ENCODE data around the gene HNMT. TPM values are rescaled to one million over a fixed set of nuclear protein-coding genes. Genes with fewer than 3 reads are reported as not detected.
"Not testable (repeated sequence)": the region's sequence is repeated elsewhere in the genome, so short reads cannot be mapped to it uniquely, and the experiment has no call there.

The HNMT gene
- total RNA-seq (under 1 TPM; 0.11 to 0.34 TPM), polyA plus RNA-seq (under 1 TPM in 1 of 3 donors, not detected in 2; 0.46 TPM), total RNA-seq (0 to 0.26 (median 0) reads per million in 6 experiments)

GRCh38 chr2:137964066-137964858, at the start of gene HNMT:
TSS of gene HNMT (plus strand) at chr2:137964473. CDS start at chr2:137964492, 19 bp downstream.
- POLR2A ChIA-PET, result no interaction called here
- ATAC-seq (no peak), DNase-seq (no peak)
- Mint-ChIP-seq H3K4me1 (no peaks in the 10 kb centered on the region), H3K27me3 (peaks cover 1 to 13% (median 7%) of the 10 kb centered on the region in 5 donors), H3K9me3 (peaks cover 0 to 7% (median 0%) of the 10 kb centered on the region in 9 donors), H3K27ac (peak within 1 kb of the TSS in 1 of 10 donors; percentile 18), H3K4me3 (peak within 1 kb of the TSS in 1 of 10 donors; percentile 26), H3K36me3 (peaks cover 0 to 5% (median 0%) of the 10 kb centered on the region in 3 donors)

- POLR2A ChIA-PET, result no interaction called here
- H3K36me3 Mint-ChIP-seq, result no peaks in the 10 kb centered on the region
- H3K27ac Mint-ChIP-seq, result no peak overlapping the region
- H3K27me3 Mint-ChIP-seq, result peaks cover 0 to 4% (median 1%) of the 10 kb centered on the region in 5 donors
- no peaks in the 10 kb centered on the region for H3K4me1 Mint-ChIP-seq
- H3K9me3 Mint-ChIP-seq, result no peaks in the 10 kb centered on the region
- no peak overlapping the region for H3K4me3 Mint-ChIP-seq
- ATAC-seq, result no peak
- DNase-seq, result no peak
Observed at GRCh38 chr2:137921105-137921880, 43.0 kb upstream of the HNMT start.

GRCh38 chr2:137922171-137922570, 42.1 kb upstream of the HNMT start:
- H3K27ac Mint-ChIP-seq, H3K36me3 Mint-ChIP-seq, H3K4me1 Mint-ChIP-seq, H3K9me3 Mint-ChIP-seq, DNase-seq, POLR2A ChIA-PET, H3K27me3 Mint-ChIP-seq, ATAC-seq, H3K4me3 Mint-ChIP-seq: not testable (repeated sequence)

- H3K36me3 Mint-ChIP-seq, result no peaks in the 10 kb centered on the region
- POLR2A ChIA-PET, result no interaction called here
- H3K4me1 Mint-ChIP-seq, result no peaks in the 10 kb centered on the region
- no peaks in the 10 kb centered on the region for H3K9me3 Mint-ChIP-seq
- ATAC-seq (no peak), DNase-seq (no peak)
- peaks cover 0 to 4% (median 2%) of the 10 kb centered on the region in 5 donors for H3K27me3 Mint-ChIP-seq
- H3K27ac Mint-ChIP-seq, result no peak overlapping the region
- no peak overlapping the region for H3K4me3 Mint-ChIP-seq
Observed at GRCh38 chr2:137924019-137924418, 40.3 kb upstream of the HNMT start.

- POLR2A ChIA-PET, result no interaction called here
- Mint-ChIP-seq H3K4me3 (no peak overlapping the region), H3K27ac (no peak overlapping the region), H3K4me1 (no peaks in the 10 kb centered on the region), H3K36me3 (no peaks in the 10 kb centered on the region), H3K27me3 (peaks cover 0 to 2% (median 0%) of the 10 kb centered on the region in 5 donors), H3K9me3 (no peaks in the 10 kb centered on the region)
- DNase-seq (no peak), ATAC-seq (no peak)
Observed at GRCh38 chr2:137925599-137925998, 38.7 kb upstream of the HNMT start.

GRCh38 chr2:137927846-137928245, 36.4 kb upstream of the HNMT start:
- no peak for DNase-seq
- Mint-ChIP-seq H3K36me3 (no peaks in the 10 kb centered on the region), H3K4me1 (no peaks in the 10 kb centered on the region), H3K4me3 (no peak overlapping the region), H3K27ac (no peak overlapping the region), H3K27me3 (peaks cover 0 to 4% (median 2%) of the 10 kb centered on the region in 5 donors), H3K9me3 (peaks cover 0 to 2% (median 0%) of the 10 kb centered on the region in 9 donors)
- POLR2A ChIA-PET, result no interaction called here
- ATAC-seq, result no peak

GRCh38 chr2:137928547-137929518, 35.4 kb upstream of the HNMT start:
- POLR2A ChIA-PET, result no interaction called here
- DNase-seq (no peak), ATAC-seq (no peak)
- no peak overlapping the region for H3K27ac Mint-ChIP-seq
- no peaks in the 10 kb centered on the region for H3K4me1 Mint-ChIP-seq
- peaks cover 0 to 2% (median 0%) of the 10 kb centered on the region in 9 donors for H3K9me3 Mint-ChIP-seq
- H3K36me3 Mint-ChIP-seq, result no peaks in the 10 kb centered on the region
- H3K4me3 Mint-ChIP-seq, result no peak overlapping the region
- H3K27me3 Mint-ChIP-seq, result peaks cover 0 to 9% (median 2%) of the 10 kb centered on the region in 5 donors

GRCh38 chr2:137929519-137929916, 34.8 kb upstream of the HNMT start:
- peaks cover 0 to 2% (median 0%) of the 10 kb centered on the region in 9 donors for H3K9me3 Mint-ChIP-seq
- no peak for ATAC-seq
- H3K27me3 Mint-ChIP-seq, result peaks cover 0 to 9% (median 2%) of the 10 kb centered on the region in 5 donors
- H3K36me3 Mint-ChIP-seq, result no peaks in the 10 kb centered on the region
- H3K4me1 Mint-ChIP-seq, result no peaks in the 10 kb centered on the region
- DNase-seq, result no peak
- H3K4me3 Mint-ChIP-seq, result no peak overlapping the region
- no peak overlapping the region for H3K27ac Mint-ChIP-seq
- POLR2A ChIA-PET, result no interaction called here

GRCh38 chr2:137930146-137930545, 34.1 kb upstream of the HNMT start:
- no peak overlapping the region for H3K27ac Mint-ChIP-seq
- H3K4me1 Mint-ChIP-seq, result no peaks in the 10 kb centered on the region
- peaks cover 0 to 1% (median 0%) of the 10 kb centered on the region in 3 donors for H3K36me3 Mint-ChIP-seq
- no peak for ATAC-seq
- POLR2A ChIA-PET, result no interaction called here
- DNase-seq, result no peak
- peaks cover 0 to 4% (median 0%) of the 10 kb centered on the region in 9 donors for H3K9me3 Mint-ChIP-seq
- H3K4me3 Mint-ChIP-seq, result no peak overlapping the region
- H3K27me3 Mint-ChIP-seq, result peaks cover 0 to 9% (median 2%) of the 10 kb centered on the region in 5 donors

- Mint-ChIP-seq H3K27me3 (peaks cover 0 to 17% (median 2%) of the 10 kb centered on the region in 5 donors), H3K27ac (no peak overlapping the region), H3K4me1 (no peaks in the 10 kb centered on the region), H3K36me3 (peaks cover 0 to 5% (median 0%) of the 10 kb centered on the region in 3 donors), H3K4me3 (no peak overlapping the region), H3K9me3 (peaks cover 0 to 7% (median 0%) of the 10 kb centered on the region in 9 donors)
- no peak for DNase-seq
- POLR2A ChIA-PET, result interaction anchor here (0.6 kb wide), 1 partner anchor 19 kb away, joined by 5 read pairs; no protein-coding TSS in a partner anchor
- no peak for ATAC-seq
Observed at GRCh38 chr2:137935591-137935990, 28.7 kb upstream of the HNMT start.

GRCh38 chr2:137937246-137937645, 27.0 kb upstream of the HNMT start:
- Mint-ChIP-seq H3K36me3 (peaks cover 0 to 5% (median 0%) of the 10 kb centered on the region in 3 donors), H3K27me3 (peaks cover 0 to 17% (median 2%) of the 10 kb centered on the region in 5 donors), H3K4me3 (no peak overlapping the region), H3K9me3 (peaks cover 0 to 5% (median 0%) of the 10 kb centered on the region in 9 donors), H3K27ac (no peak overlapping the region), H3K4me1 (no peaks in the 10 kb centered on the region)
- ATAC-seq, result no peak
- no peak for DNase-seq
- POLR2A ChIA-PET, result no interaction called here

GRCh38 chr2:137937778-137938177, 26.5 kb upstream of the HNMT start:
- peaks cover 0 to 16% (median 2%) of the 10 kb centered on the region in 5 donors for H3K27me3 Mint-ChIP-seq
- no peak for ATAC-seq
- no peaks in the 10 kb centered on the region for H3K4me1 Mint-ChIP-seq
- no peak for DNase-seq
- POLR2A ChIA-PET, result no interaction called here
- peaks cover 0 to 5% (median 0%) of the 10 kb centered on the region in 3 donors for H3K36me3 Mint-ChIP-seq
- no peak overlapping the region for H3K27ac Mint-ChIP-seq
- H3K9me3 Mint-ChIP-seq, result peaks cover 0 to 5% (median 0%) of the 10 kb centered on the region in 9 donors
- H3K4me3 Mint-ChIP-seq, result no peak overlapping the region

Measured in naive thymus-derived CD8-positive, alpha-beta T cell (primary cell).